ENCODE measurements around the gene NKX3-2. TPM values are rescaled to one million over a fixed set of nuclear protein-coding genes. Genes with fewer than 3 reads are reported as not detected.
A peak's percentile ranks its signal among the peaks of the same experiment; 100 is the strongest.

NKX3-2 gene
- total RNA-seq, 4 donors from 2014 or later: 3.8 to 19.5 (median 5.1) TPM

DNA sequence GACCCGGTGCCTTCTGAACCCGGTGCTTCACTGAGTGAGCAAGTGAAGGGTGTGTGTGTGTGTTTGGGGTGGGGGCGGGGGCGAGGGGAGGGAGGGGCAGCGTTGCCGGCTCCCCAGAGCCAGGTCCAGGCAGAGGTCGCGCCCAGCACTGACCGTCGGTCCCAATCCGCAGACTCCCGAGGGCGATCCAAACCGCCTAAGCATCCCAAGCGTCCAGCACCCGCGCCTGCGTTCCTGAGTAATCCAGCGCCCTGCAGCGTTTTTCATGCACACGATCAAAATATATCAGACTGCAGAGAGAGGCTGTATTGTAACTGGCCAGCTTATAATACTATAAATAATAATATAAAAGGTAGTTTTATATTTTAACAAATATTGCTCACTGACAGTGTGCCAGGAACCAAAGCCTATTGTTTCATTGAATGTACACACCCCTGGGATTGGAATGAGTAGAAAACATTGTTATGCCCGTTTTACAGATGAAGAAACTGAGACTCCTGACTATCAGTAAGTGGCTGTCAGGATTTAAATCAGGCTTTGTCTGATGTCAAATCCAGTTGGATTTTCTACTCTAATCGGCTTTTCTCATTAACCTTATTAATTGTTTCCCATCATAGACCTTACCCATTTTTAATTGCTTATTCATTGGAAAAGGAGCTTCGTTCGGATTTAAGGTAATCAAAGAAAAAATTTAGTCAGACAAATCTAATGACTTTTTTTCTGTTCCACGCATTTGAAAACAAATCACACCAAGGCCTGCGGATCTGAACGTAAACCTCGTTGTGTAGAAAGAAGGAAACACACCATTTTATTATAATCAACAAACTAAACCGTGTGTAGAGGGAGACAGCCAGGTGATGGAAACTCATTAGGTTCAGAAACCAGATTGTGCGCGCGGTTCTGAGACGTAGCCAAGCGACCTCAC, 4.0 kb upstream of the NKX3-2 start:
- H3K27ac ChIP-seq: peak overlapping the region; percentile 61 to 94 (median 76)
- peaks cover 89% of the 10 kb centered on the region for H3K27me3 ChIP-seq
- DNase-seq: no peak
- H3K4me1 ChIP-seq: peaks cover 0 to 50% (median 32%) of the 10 kb centered on the region in 4 donors
- TF ChIP-seq EP300 (IDR thresholded peaks at IDR 0.05; ENCODE audit: low read depth): no peak
- no peak for TF ChIP-seq POLR2AphosphoS5 (IDR thresholded peaks at IDR 0.05)
- TF ChIP-seq POLR2A (IDR thresholded peaks at IDR 0.05): no peak
- 9 to 19% methylated on average over 18 to 32 of the region's 35 CpGs for WGBS, 2 donors (ENCODE audit: low coverage in 1 of 2)
- H3K36me3 ChIP-seq: no peaks in the 10 kb centered on the region
- no peaks in the 10 kb centered on the region for H3K9me3 ChIP-seq
- intact Hi-C loops (cut with DNase I; ENCODE audit: low total_unique reads) (loop anchor here (2.0 to 10.0 kb wide), 4 partner anchors 154 to 696 kb away; no protein-coding TSS in a partner anchor), in situ Hi-C loops (cut with MboI; ENCODE audit: low pct_ligation_motif_present in 1 of 4, low pct_unique_long_range_greater_than_20kb in 1 of 4, low sequenced_read_pairs in 3 of 4) (loop anchor here in 2 of 4 donors (10.0 kb wide), 2 partner anchors 694 to 814 kb away; no protein-coding TSS in a partner anchor)
- peak overlapping the region; percentile 43 to 64 (median 50) for H3K4me3 ChIP-seq

GRCh38 chr4:13547485-13548041, 3.3 kb upstream of the NKX3-2 start:
- Histone ChIP-seq H3K27me3 (peaks cover 97% of the 10 kb centered on the region), H3K4me1 (peaks cover 0 to 50% (median 32%) of the 10 kb centered on the region in 4 donors), H3K9me3 (no peaks in the 10 kb centered on the region), H3K4me3 (peak overlapping the region; percentile 43 to 64 (median 50)), H3K27ac (peak overlapping the region; percentile 61 to 94 (median 76)), H3K36me3 (no peaks in the 10 kb centered on the region)
- 1% methylated on average over 25 of the region's 56 CpGs; no CpG with 5 or more reads in 1 of the 2 donors for WGBS, 2 donors (ENCODE audit: low coverage in 1 of 2)
- in situ Hi-C loops (cut with MboI; ENCODE audit: low pct_ligation_motif_present in 1 of 4, low pct_unique_long_range_greater_than_20kb in 1 of 4, low sequenced_read_pairs in 3 of 4): loop anchor here in 2 of 4 donors (10.0 kb wide), 2 partner anchors 693 to 813 kb away; no protein-coding TSS in a partner anchor
- TF ChIP-seq POLR2A (IDR thresholded peaks at IDR 0.05) (no peak), POLR2AphosphoS5 (IDR thresholded peaks at IDR 0.05) (no peak), EP300 (IDR thresholded peaks at IDR 0.05; ENCODE audit: low read depth) (no peak)
- TF ChIP-seq, protein P1, sequence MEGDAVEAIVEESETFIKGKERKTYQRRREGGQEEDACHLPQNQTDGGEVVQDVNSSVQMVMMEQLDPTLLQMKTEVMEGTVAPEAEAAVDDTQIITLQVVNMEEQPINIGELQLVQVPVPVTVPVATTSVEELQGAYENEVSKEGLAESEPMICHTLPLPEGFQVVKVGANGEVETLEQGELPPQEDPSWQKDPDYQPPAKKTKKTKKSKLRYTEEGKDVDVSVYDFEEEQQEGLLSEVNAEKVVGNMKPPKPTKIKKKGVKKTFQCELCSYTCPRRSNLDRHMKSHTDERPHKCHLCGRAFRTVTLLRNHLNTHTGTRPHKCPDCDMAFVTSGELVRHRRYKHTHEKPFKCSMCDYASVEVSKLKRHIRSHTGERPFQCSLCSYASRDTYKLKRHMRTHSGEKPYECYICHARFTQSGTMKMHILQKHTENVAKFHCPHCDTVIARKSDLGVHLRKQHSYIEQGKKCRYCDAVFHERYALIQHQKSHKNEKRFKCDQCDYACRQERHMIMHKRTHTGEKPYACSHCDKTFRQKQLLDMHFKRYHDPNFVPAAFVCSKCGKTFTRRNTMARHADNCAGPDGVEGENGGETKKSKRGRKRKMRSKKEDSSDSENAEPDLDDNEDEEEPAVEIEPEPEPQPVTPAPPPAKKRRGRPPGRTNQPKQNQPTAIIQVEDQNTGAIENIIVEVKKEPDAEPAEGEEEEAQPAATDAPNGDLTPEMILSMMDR (IDR thresholded peaks at IDR 0.05): no peak
- intact Hi-C loops (cut with DNase I; ENCODE audit: low total_unique reads): loop anchor here (2.0 to 10.0 kb wide), 4 partner anchors 153 to 695 kb away; no protein-coding TSS in a partner anchor
- DNase-seq: peak; percentile 25

DNA sequence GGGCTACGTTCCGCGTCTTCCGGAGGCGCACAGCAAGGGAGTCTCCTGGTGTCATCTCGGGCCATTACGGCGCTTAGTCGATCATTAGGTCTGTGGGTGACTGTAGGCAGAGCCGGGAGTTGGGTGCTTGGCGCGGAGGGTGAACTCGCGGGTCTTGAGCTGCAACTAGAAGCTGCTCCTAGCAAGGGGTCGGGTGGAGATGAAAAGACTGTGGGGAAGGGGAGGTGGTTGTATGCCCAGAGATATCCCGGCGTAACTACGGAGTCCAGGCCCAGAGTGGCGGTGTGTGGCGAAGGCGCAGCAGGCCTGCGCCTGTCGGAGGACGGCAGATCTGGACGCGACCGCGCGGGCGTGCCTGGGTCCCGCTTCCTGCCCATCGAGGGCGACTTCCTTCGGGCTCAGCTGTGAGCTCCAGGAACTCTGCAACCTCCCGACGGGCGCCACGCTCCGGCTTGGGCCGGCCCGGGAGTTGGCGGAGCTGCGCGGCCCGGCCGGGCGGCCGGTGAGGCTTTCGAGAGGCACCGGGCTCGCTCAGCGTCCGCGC, 2.7 kb upstream of the NKX3-2 start:
- peak overlapping the region; percentile 43 to 64 (median 50) for H3K4me3 ChIP-seq

More for the DNA sequence above, 2.7 kb upstream of the NKX3-2 start:
- H3K27me3 ChIP-seq: peaks cover 98% of the 10 kb centered on the region
- H3K4me1 ChIP-seq: peaks cover 0 to 56% (median 38%) of the 10 kb centered on the region in 4 donors
- peak overlapping the region; percentile 61 to 94 (median 76) for H3K27ac ChIP-seq
- DNase-seq: peak; percentile 44
- in situ Hi-C loops (cut with MboI; ENCODE audit: low pct_ligation_motif_present in 1 of 4, low pct_unique_long_range_greater_than_20kb in 1 of 4, low sequenced_read_pairs in 3 of 4) (loop anchor here in 2 of 4 donors (10.0 kb wide), 2 partner anchors 692 to 812 kb away; no protein-coding TSS in a partner anchor), intact Hi-C loops (cut with DNase I; ENCODE audit: low total_unique reads) (loop anchor here (5.0 to 10.0 kb wide), 3 partner anchors 152 to 695 kb away; no protein-coding TSS in a partner anchor)
- WGBS, 2 donors (ENCODE audit: low coverage in 1 of 2): 6 to 7% methylated on average over 6 to 54 of the region's 54 CpGs
- no peaks in the 10 kb centered on the region for H3K9me3 ChIP-seq
- H3K36me3 ChIP-seq: no peaks in the 10 kb centered on the region
- no peak for TF ChIP-seq POLR2A (IDR thresholded peaks at IDR 0.05)
- no peak for TF ChIP-seq EP300 (IDR thresholded peaks at IDR 0.05; ENCODE audit: low read depth)
- no peak for TF ChIP-seq POLR2AphosphoS5 (IDR thresholded peaks at IDR 0.05)
- TF ChIP-seq, protein P1 (IDR thresholded peaks at IDR 0.05): no peak
